ENCODE results near the gene GNAS. TPM values are rescaled to one million over a fixed set of nuclear protein-coding genes. Genes with fewer than 3 reads are reported as not detected.

The GNAS gene
- total RNA-seq, 1 experiment from 2014 or later: 1,936 TPM

DNA sequence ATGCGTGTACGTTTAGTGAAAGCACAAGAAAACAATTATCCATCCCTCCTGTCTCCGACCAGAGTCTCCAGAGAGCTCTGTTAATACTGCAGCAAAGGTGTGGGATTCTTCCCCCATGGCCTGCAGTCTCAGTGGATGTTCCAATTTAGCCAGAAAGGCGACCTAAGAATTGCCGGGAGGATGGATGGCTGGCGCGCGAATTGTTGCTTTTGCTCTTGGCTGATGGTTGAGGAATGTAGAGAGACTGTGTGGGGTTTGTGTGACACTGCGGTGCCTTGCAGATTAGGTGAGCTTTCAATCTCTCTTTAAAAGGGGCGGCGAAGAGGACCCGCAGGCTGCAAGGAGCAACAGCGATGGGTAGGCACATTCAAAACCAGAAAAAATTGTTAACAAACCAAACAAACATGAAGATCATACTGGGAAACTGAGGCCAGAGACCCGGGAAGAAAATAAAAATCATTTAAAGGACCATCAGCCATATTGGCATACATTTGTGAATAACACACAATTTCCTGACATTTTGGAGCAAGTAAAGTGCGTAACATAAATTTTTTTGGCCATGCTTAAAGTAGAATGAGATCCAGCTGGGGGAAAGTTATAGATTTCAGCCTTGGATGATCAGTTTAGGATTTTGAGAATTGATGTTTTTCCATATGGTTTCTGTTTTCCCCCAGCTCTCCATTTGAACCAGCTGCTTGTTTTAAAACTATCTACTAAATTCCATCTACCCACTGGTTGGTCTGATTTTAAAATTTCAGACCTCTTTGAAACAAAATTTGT, 46.3 kb downstream of the GNAS start:
- H3K4me1 ChIP-seq: peaks cover 18% of the 10 kb centered on the region
- Mint-ChIP-seq H3K27ac (ENCODE audit: unreplicated experiment) (peak overlapping the region; percentile 5), H3K4me3 (ENCODE audit: unreplicated experiment) (no peak overlapping the region), H3K27me3 (ENCODE audit: insufficient read depth, unreplicated experiment) (no peaks in the 10 kb centered on the region), H3K9me3 (ENCODE audit: unreplicated experiment) (no peaks in the 10 kb centered on the region), H3K4me1 (ENCODE audit: low read depth, unreplicated experiment) (peaks cover 20% of the 10 kb centered on the region), H3K36me3 (ENCODE audit: insufficient read depth, unreplicated experiment) (peaks cover 95% of the 10 kb centered on the region)
- TF ChIP-seq, protein P1, sequence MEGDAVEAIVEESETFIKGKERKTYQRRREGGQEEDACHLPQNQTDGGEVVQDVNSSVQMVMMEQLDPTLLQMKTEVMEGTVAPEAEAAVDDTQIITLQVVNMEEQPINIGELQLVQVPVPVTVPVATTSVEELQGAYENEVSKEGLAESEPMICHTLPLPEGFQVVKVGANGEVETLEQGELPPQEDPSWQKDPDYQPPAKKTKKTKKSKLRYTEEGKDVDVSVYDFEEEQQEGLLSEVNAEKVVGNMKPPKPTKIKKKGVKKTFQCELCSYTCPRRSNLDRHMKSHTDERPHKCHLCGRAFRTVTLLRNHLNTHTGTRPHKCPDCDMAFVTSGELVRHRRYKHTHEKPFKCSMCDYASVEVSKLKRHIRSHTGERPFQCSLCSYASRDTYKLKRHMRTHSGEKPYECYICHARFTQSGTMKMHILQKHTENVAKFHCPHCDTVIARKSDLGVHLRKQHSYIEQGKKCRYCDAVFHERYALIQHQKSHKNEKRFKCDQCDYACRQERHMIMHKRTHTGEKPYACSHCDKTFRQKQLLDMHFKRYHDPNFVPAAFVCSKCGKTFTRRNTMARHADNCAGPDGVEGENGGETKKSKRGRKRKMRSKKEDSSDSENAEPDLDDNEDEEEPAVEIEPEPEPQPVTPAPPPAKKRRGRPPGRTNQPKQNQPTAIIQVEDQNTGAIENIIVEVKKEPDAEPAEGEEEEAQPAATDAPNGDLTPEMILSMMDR (IDR thresholded peaks at IDR 0.05; ENCODE audit: insufficient read depth in 1 of 2, low read depth in 1 of 2, low read length in 1 of 2, severe bottlenecking in 1 of 2, unreplicated experiment in 1 of 2): no peak
- no TSS peak for BruUV-seq (replicated peaks)
- peak in 1 of 2 experiments; percentile 25 for DNase-seq
- no peak overlapping the region for H3K4me3 ChIP-seq (ENCODE audit: low read depth, low read length)
- H3K9me3 ChIP-seq: no peaks in the 10 kb centered on the region
- ChIA-PET CTCF (no interaction called here), POLR2A (interaction anchor here (0.6 to 0.8 kb wide), 3 partner anchors 9 to 490 kb away, joined by 3 to 5 read pairs (median 4); no protein-coding TSS in a partner anchor)
- intact Hi-C loops (cut with micrococcal nuclease; ENCODE audit: unreplicated experiment): no loop called here
- H3K27me3 ChIP-seq (replicated peaks; ENCODE audit: control insufficient read depth, insufficient read depth, low read length): no peaks in the 10 kb centered on the region
- H3K36me3 ChIP-seq (ENCODE audit: control insufficient read depth, insufficient read depth, low read length): peaks cover 5% of the 10 kb centered on the region; the same call in 1 of the 2 replicates

DNA sequence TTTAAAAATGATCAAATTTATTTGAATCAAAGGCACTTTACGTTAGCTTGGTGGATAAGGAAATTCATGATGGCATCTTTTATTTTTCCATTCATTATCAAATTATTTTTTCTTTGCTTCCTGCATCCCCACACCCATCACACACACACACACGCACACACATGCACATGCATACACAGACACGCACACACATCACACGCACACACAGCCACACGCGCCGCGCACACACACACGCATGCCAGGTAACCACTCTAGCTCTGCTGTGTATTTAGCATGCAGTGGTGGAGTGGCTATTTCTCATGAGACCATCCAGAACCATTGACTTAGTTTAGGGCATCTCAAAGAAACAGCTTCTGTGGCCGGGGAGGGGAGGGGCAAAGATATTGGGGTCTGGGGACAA, 47.0 kb downstream of the GNAS start:
- CTCF ChIA-PET: no interaction called here
- H3K27me3 Mint-ChIP-seq (ENCODE audit: insufficient read depth, unreplicated experiment): no peaks in the 10 kb centered on the region
- H3K36me3 ChIP-seq (ENCODE audit: control insufficient read depth, insufficient read depth, low read length): peaks cover 5% of the 10 kb centered on the region; the same call in 1 of the 2 replicates
- peak in 1 of 2 experiments; percentile 23 for DNase-seq
- no peaks in the 10 kb centered on the region for H3K9me3 ChIP-seq
- POLR2A ChIA-PET: interaction anchor here (0.6 kb wide), 1 partner anchor 10 kb away, joined by 3 read pairs; no protein-coding TSS in a partner anchor
- no peak overlapping the region for H3K4me3 ChIP-seq (ENCODE audit: low read depth, low read length)
- BruUV-seq (replicated peaks): no TSS peak
- no peaks in the 10 kb centered on the region for H3K27me3 ChIP-seq (replicated peaks; ENCODE audit: control insufficient read depth, insufficient read depth, low read length)
- no peaks in the 10 kb centered on the region for H3K9me3 Mint-ChIP-seq (ENCODE audit: unreplicated experiment)
- peaks cover 100% of the 10 kb centered on the region for H3K36me3 Mint-ChIP-seq (ENCODE audit: insufficient read depth, unreplicated experiment)
- intact Hi-C loops (cut with micrococcal nuclease; ENCODE audit: unreplicated experiment): no loop called here
- H3K4me1 Mint-ChIP-seq (ENCODE audit: low read depth, unreplicated experiment): peaks cover 20% of the 10 kb centered on the region
- H3K4me1 ChIP-seq: peaks cover 11% of the 10 kb centered on the region; the same call in 1 of the 2 replicates
- H3K27ac Mint-ChIP-seq (ENCODE audit: unreplicated experiment): no peak overlapping the region
- H3K4me3 Mint-ChIP-seq (ENCODE audit: unreplicated experiment): no peak overlapping the region
- TF ChIP-seq, protein P1 (IDR thresholded peaks at IDR 0.05; ENCODE audit: insufficient read depth in 1 of 2, low read depth in 1 of 2, low read length in 1 of 2, severe bottlenecking in 1 of 2, unreplicated experiment in 1 of 2): no peak

DNA sequence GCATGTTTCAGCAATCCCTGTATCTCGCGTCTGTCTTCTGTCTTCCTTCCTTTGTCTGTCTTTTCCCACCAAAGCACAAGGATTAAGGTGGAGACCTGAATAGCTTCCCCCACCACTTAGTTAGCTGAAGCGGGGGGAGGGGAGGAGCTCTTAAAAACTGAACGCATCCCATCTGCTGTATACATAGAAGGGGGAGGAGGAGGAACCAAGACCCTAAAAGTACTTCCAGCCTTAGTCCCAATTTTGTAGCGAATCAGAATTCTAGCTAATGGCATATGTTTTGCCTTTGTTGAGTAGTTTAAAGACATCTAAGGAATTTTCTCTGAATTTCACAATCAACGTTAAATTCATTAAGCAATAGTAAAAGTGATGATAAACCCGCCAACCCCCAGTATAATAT, 47.9 kb downstream of the GNAS start:
- H3K36me3 Mint-ChIP-seq (ENCODE audit: insufficient read depth, unreplicated experiment): peaks cover 100% of the 10 kb centered on the region
- CTCF ChIA-PET: no interaction called here
- Histone ChIP-seq H3K9me3 (no peaks in the 10 kb centered on the region), H3K36me3 (ENCODE audit: control insufficient read depth, insufficient read depth, low read length) (peaks cover 8% of the 10 kb centered on the region), H3K27me3 (replicated peaks; ENCODE audit: control insufficient read depth, insufficient read depth, low read length) (no peaks in the 10 kb centered on the region), H3K4me1 (peaks cover 2% of the 10 kb centered on the region; the same call in 1 of the 2 replicates), H3K4me3 (ENCODE audit: low read depth, low read length) (no peak overlapping the region)
- POLR2A ChIA-PET: no interaction called here
- no peak overlapping the region for H3K27ac Mint-ChIP-seq (ENCODE audit: unreplicated experiment)
- no peak overlapping the region for H3K4me3 Mint-ChIP-seq (ENCODE audit: unreplicated experiment)
- H3K27me3 Mint-ChIP-seq (ENCODE audit: insufficient read depth, unreplicated experiment): no peaks in the 10 kb centered on the region
- intact Hi-C loops (cut with micrococcal nuclease; ENCODE audit: unreplicated experiment): no loop called here
- TF ChIP-seq, protein P1 (IDR thresholded peaks at IDR 0.05; ENCODE audit: insufficient read depth in 1 of 2, low read depth in 1 of 2, low read length in 1 of 2, severe bottlenecking in 1 of 2, unreplicated experiment in 1 of 2): no peak
- no peaks in the 10 kb centered on the region for H3K9me3 Mint-ChIP-seq (ENCODE audit: unreplicated experiment)
- H3K4me1 Mint-ChIP-seq (ENCODE audit: low read depth, unreplicated experiment): peaks cover 14% of the 10 kb centered on the region
- no TSS peak for BruUV-seq (replicated peaks)
- peak in 1 of 2 experiments; percentile 14 for DNase-seq
